HCT116 (cell line): ENCODE data around the gene CPB1.

Experiments used
- ATF3 ChIP-seq: IDR thresholded peaks from 2 replicates; pipeline ENCODE4 v1.6.1; 2012
- ELF1 ChIP-seq: IDR thresholded peaks from 2 replicates; pipeline ENCODE4 v1.6.1; 2012; ENCODE audit warnings: low read depth, borderline replicate concordance
- EZH2 ChIP-seq: fragments of 200-600 bp; sonication (generic); IDR thresholded peaks from 2 replicates; pipeline ENCODE4 v1.6.1; 2017; ENCODE audit warnings: antibody characterized with exemption, mixed run types
- JUND ChIP-seq: IDR thresholded peaks from 2 replicates; pipeline ENCODE4 v1.6.1; 2012
- SIN3A ChIP-seq: IDR thresholded peaks from 2 replicates; pipeline ENCODE4 v1.6.1; 2012; ENCODE audit warnings: low read depth
- SP1 ChIP-seq: IDR thresholded peaks from 2 replicates; pipeline ENCODE4 v1.6.1; 2012; ENCODE audit warnings: low read depth
- TF ChIP-seq, protein P1 (sequence below), 3 experiments: fragments of 200-600 bp in 1 of 3; sonication (generic) in 1 of 3; IDR thresholded peaks in 2 of 3; conservative IDR thresholded peaks in 1 of 3; 2 replicates each; pipeline ENCODE4 v1.5.1; 2012 to 2017; ENCODE audit warnings: low read depth in 2 of 3, low read length in 2 of 3, antibody characterized with exemption in 1 of 3, borderline replicate concordance in 1 of 3, control low read depth in 1 of 3, mild to moderate bottlenecking in 1 of 3, mixed read lengths in 1 of 3, mixed run types in 1 of 3, moderate library complexity in 1 of 3; ENCODE audit not compliant: insufficient read depth in 1 of 3

GRCh38 chr3:148854061-148854460 is 26.4 kb downstream of the CPB1 start:
- TF ChIP-seq, protein P1, sequence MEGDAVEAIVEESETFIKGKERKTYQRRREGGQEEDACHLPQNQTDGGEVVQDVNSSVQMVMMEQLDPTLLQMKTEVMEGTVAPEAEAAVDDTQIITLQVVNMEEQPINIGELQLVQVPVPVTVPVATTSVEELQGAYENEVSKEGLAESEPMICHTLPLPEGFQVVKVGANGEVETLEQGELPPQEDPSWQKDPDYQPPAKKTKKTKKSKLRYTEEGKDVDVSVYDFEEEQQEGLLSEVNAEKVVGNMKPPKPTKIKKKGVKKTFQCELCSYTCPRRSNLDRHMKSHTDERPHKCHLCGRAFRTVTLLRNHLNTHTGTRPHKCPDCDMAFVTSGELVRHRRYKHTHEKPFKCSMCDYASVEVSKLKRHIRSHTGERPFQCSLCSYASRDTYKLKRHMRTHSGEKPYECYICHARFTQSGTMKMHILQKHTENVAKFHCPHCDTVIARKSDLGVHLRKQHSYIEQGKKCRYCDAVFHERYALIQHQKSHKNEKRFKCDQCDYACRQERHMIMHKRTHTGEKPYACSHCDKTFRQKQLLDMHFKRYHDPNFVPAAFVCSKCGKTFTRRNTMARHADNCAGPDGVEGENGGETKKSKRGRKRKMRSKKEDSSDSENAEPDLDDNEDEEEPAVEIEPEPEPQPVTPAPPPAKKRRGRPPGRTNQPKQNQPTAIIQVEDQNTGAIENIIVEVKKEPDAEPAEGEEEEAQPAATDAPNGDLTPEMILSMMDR (IDR thresholded peaks at IDR 0.05 in 2 of 3, conservative IDR thresholded peaks at IDR 0.05 in 1 of 3; ENCODE audit: borderline replicate concordance in 1 of 3, insufficient read depth in 1 of 3, low read depth in 2 of 3, low read length in 2 of 3), result no peak
- TF ChIP-seq SP1 (no peak), SIN3A (no peak), EZH2 (no peak), JUND (no peak), ATF3 (no peak), ELF1 (no peak)
